ENCODE measurements around the gene CSNK1E.

CSNK1E gene

GRCh38 chr22:38327805-38328204 lies 10.6 kb upstream of the CSNK1E start:
- peak; percentile 42 for DNase-seq

GRCh38 chr22:38327396-38327795 lies 10.2 kb upstream of the CSNK1E start:
- DNase-seq = no peak

GRCh38 chr22:38325587-38325986 lies 8.4 kb upstream of the CSNK1E start:
- DNase-seq = no peak

GRCh38 chr22:38320605-38321402 lies 3.6 kb upstream of the CSNK1E start:
- DNase-seq = no peak

GRCh38 chr22:38318792-38319773 lies 1.9 kb upstream of the CSNK1E start:
- no peak for DNase-seq

- DNase-seq = peak; percentile 76
Observed at GRCh38 chr22:38317995-38318715, 922 bp upstream of the CSNK1E start.

- no peak for DNase-seq
Observed at GRCh38 chr22:38316364-38317121, 690 bp downstream of the CSNK1E start.

GRCh38 chr22:38315823-38316363 lies 1.3 kb downstream of the CSNK1E start:
- no peak for DNase-seq

- DNase-seq = no peak
Observed at GRCh38 chr22:38314933-38315822, 2.1 kb downstream of the CSNK1E start.

- no peak for DNase-seq
Observed at GRCh38 chr22:38314051-38314932, 2.9 kb downstream of the CSNK1E start.

- no peak for DNase-seq
Observed at GRCh38 chr22:38313384-38313955, 3.8 kb downstream of the CSNK1E start.

- no peak for DNase-seq
Observed at GRCh38 chr22:38312261-38312800, 4.9 kb downstream of the CSNK1E start.

- no peak for DNase-seq
Observed at GRCh38 chr22:38311323-38311620, 6.0 kb downstream of the CSNK1E start.

- no peak for DNase-seq
Observed at GRCh38 chr22:38310518-38311322, 6.5 kb downstream of the CSNK1E start.

- no peak for DNase-seq
Observed at GRCh38 chr22:38309614-38310517, 7.4 kb downstream of the CSNK1E start.

- no peak for DNase-seq
Observed at GRCh38 chr22:38308791-38309498, 8.3 kb downstream of the CSNK1E start.

All from 8988T (cell line).